Common myeloid progenitor, CD34-positive (primary cell): ENCODE measurements around the gene ANTKMT.

Experiments used
- CTCF ChIA-PET: fragments of 350-600 bp; sonication (Branson Sonifier 250); formaldehyde crosslinking; loops from one replicate; lab custom pipeline; 2021; ENCODE audit warnings: antibody characterized with exemption; lab: Charles Lee
- POLR2A ChIA-PET: fragments of 350-600 bp; sonication (Branson Sonifier 250); formaldehyde crosslinking; loops from one replicate; lab custom pipeline; 2021; ENCODE audit warnings: antibody characterized with exemption; lab: Charles Lee
- DNase-seq, 3 donors: peaks; one replicate each; pipeline versions ENCODE4 v3.0.0 to v3.0.0-alpha.2; 2013
- H3K27ac ChIP-seq, 2 experiments: 1 replicate in 1 of 2; 2 replicates in 1 of 2; pipeline ENCODE4 v1.7.0; 2013; ENCODE audit warnings: inconsistent platforms in 2 of 2, low read length in 2 of 2, mild to moderate bottlenecking in 2 of 2, low read depth in 1 of 2, moderate library complexity in 1 of 2; ENCODE audit not compliant: severe bottlenecking in 2 of 2, insufficient read depth in 1 of 2, poor library complexity in 1 of 2
- H3K27me3 ChIP-seq, 5 experiments: replicated peaks in 2 of 5; 1 replicate in 3 of 5; 2 replicates in 2 of 5; pipeline versions ENCODE4 v1.6.1 to v1.7.0; 2013; ENCODE audit warnings: low read length in 4 of 5, mild to moderate bottlenecking in 2 of 5, moderate library complexity in 2 of 5, inconsistent platforms in 1 of 5; ENCODE audit not compliant: insufficient read depth in 5 of 5, control insufficient read depth in 4 of 5
- H3K36me3 ChIP-seq, 4 experiments: 1 replicate in 2 of 4; 2 replicates in 2 of 4; pipeline versions ENCODE4 v1.6.1 to v1.7.0; 2013; ENCODE audit warnings: low read length in 3 of 4, control low read depth in 1 of 4, mild to moderate bottlenecking in 1 of 4; ENCODE audit not compliant: control insufficient read depth in 4 of 4, insufficient read depth in 4 of 4
- H3K4me1 ChIP-seq, 4 experiments: 1 replicate in 3 of 4; 2 replicates in 1 of 4; pipeline versions ENCODE4 v1.6.1 to v1.7.1; 2013; ENCODE audit warnings: low read length in 3 of 4, mild to moderate bottlenecking in 3 of 4, control low read depth in 1 of 4, inconsistent platforms in 1 of 4, moderate library complexity in 1 of 4; ENCODE audit not compliant: control insufficient read depth in 4 of 4, insufficient read depth in 4 of 4; ENCODE audit errors: control extremely low read depth in 1 of 4
- H3K4me3 ChIP-seq, 7 experiments: 1 replicate in 4 of 7; 2 replicates in 3 of 7; pipeline versions ENCODE4 v1.5.1 to v1.7.0; 2013; ENCODE audit warnings: mild to moderate bottlenecking in 7 of 7, low read length in 6 of 7, moderate library complexity in 6 of 7, inconsistent platforms in 2 of 7, low read depth in 2 of 7, control low read depth in 1 of 7; ENCODE audit not compliant: insufficient read depth in 4 of 7, control insufficient read depth in 1 of 7; ENCODE audit errors: extremely low read depth in 1 of 7
- H3K9me3 ChIP-seq, 5 experiments: 1 replicate in 4 of 5; 2 replicates in 1 of 5; pipeline versions ENCODE4 v1.6.1 to v1.7.1; 2013; ENCODE audit warnings: low read length in 4 of 5, mild to moderate bottlenecking in 2 of 5, inconsistent platforms in 1 of 5, low read depth in 1 of 5, moderate library complexity in 1 of 5; ENCODE audit not compliant: control insufficient read depth in 4 of 5, insufficient read depth in 2 of 5; ENCODE audit errors: control extremely low read depth in 1 of 5
- WGBS: methylation state at CpG from one replicate; pipeline ENCODE4 v1.1.5; 2013; ENCODE audit not compliant: insufficient coverage; 5-methylcytosine and 5-hydroxymethylcytosine counted together

Gene ANTKMT

GRCh38 chr16:682493-683395 is 38.2 kb upstream of the ANTKMT start:
- peaks cover 0 to 46% (median 21%) of the 10 kb centered on the region in 4 experiments for H3K36me3 ChIP-seq
- peaks cover 0 to 1% (median 0%) of the 10 kb centered on the region in 5 experiments for H3K27me3 ChIP-seq
- H3K9me3 ChIP-seq: no peaks in the 10 kb centered on the region
- POLR2A ChIA-PET: no interaction called here
- H3K4me1 ChIP-seq: peaks cover 0 to 56% (median 53%) of the 10 kb centered on the region in 4 experiments
- 94% methylated on average over 31 of the region's 36 CpGs for whole genome bisulfite sequencing
- DNase-seq: no peak
- CTCF ChIA-PET: interaction anchor here (1.4 to 1.6 kb wide), 2 partner anchors 15 to 21 kb away, joined by 5 to 8 read pairs; partner anchors contain the start of gene RHOT2
- peak overlapping the region in 3 of 7 experiments; percentile 13 to 81 (median 76) for H3K4me3 ChIP-seq
- H3K27ac ChIP-seq: peak overlapping the region in 1 of 2 experiments; percentile 64

- Histone ChIP-seq H3K4me3 (peak overlapping the region; percentile 43 to 81 (median 72)), H3K4me1 (peaks cover 0 to 56% (median 53%) of the 10 kb centered on the region in 4 experiments), H3K27ac (peak overlapping the region in 1 of 2 experiments; percentile 64), H3K36me3 (peaks cover 0 to 49% (median 23%) of the 10 kb centered on the region in 4 experiments), H3K27me3 (no peaks in the 10 kb centered on the region), H3K9me3 (no peaks in the 10 kb centered on the region)
- ChIA-PET CTCF (interaction anchor here (0.8 kb wide), 1 partner anchor 10 kb away, joined by 4 read pairs; no protein-coding TSS in a partner anchor), POLR2A (no interaction called here)
- 20% methylated on average over 49 of the region's 57 CpGs for WGBS
- DNase-seq: no peak
Observed at GRCh38 chr16:683396-684070, 37.4 kb upstream of the ANTKMT start.

- ChIA-PET POLR2A (no interaction called here), CTCF (interaction anchor here (0.6 to 0.8 kb wide), 2 partner anchors 11 to 41 kb away, joined by 4 read pairs; no protein-coding TSS in a partner anchor)
- peaks cover 0 to 57% (median 55%) of the 10 kb centered on the region in 4 experiments for H3K4me1 ChIP-seq
- peak within 1 kb of the TSS; percentile 43 to 81 (median 72) for H3K4me3 ChIP-seq
- DNase-seq: peak; percentile 92 to 95 (median 93)
- H3K9me3 ChIP-seq: no peaks in the 10 kb centered on the region
- H3K27ac ChIP-seq: peak within 1 kb of the TSS in 1 of 2 experiments; percentile 64
- WGBS: 2% methylated on average over 72 of the region's 91 CpGs
- H3K27me3 ChIP-seq: no peaks in the 10 kb centered on the region
- peaks cover 0 to 49% (median 23%) of the 10 kb centered on the region in 4 experiments for H3K36me3 ChIP-seq
Observed at GRCh38 chr16:684071-684794, 36.7 kb upstream of the ANTKMT start, which contains the start of gene JMJD8. TSS of gene JMJD8 (minus strand) at chr16:684334. CDS start at chr16:684319, 15 bp downstream.

- H3K27ac ChIP-seq: no peak overlapping the region
- H3K4me1 ChIP-seq: peaks cover 0 to 60% (median 57%) of the 10 kb centered on the region in 4 experiments
- no peaks in the 10 kb centered on the region for H3K27me3 ChIP-seq
- no peak for DNase-seq
- peak overlapping the region in 2 of 7 experiments; percentile 77 to 81 for H3K4me3 ChIP-seq
- ChIA-PET POLR2A (no interaction called here), CTCF (interaction anchor here (0.6 kb wide), 2 partner anchors 31 to 40 kb away, joined by 3 to 4 read pairs; no protein-coding TSS in a partner anchor)
- H3K36me3 ChIP-seq: peaks cover 0 to 49% (median 23%) of the 10 kb centered on the region in 4 experiments
- 98% methylated on average over 44 of the region's 61 CpGs for WGBS
- H3K9me3 ChIP-seq: no peaks in the 10 kb centered on the region
Observed at GRCh38 chr16:684961-685696, 35.8 kb upstream of the ANTKMT start.

GRCh38 chr16:685967-686366 is 35.0 kb upstream of the ANTKMT start:
- ChIA-PET CTCF (interaction anchor here (1.7 kb wide), 1 partner anchor 20 kb away, joined by 4 read pairs; no protein-coding TSS in a partner anchor), POLR2A (no interaction called here)
- H3K9me3 ChIP-seq: no peaks in the 10 kb centered on the region
- H3K27ac ChIP-seq: no peak overlapping the region
- H3K27me3 ChIP-seq: peaks cover 0 to under 1% (median 0%) of the 10 kb centered on the region in 5 experiments
- DNase-seq: no peak
- H3K4me3 ChIP-seq: no peak overlapping the region
- peaks cover 0 to 60% (median 53%) of the 10 kb centered on the region in 4 experiments for H3K4me1 ChIP-seq
- WGBS: 88% methylated on average over 9 of the region's 10 CpGs
- peaks cover 0 to 49% (median 23%) of the 10 kb centered on the region in 4 experiments for H3K36me3 ChIP-seq
